HepG2 (cell line): ENCODE results near the gene DNAJC2. TPM values are rescaled to one million over a fixed set of nuclear protein-coding genes. Genes with fewer than 3 reads are reported as not detected.
A peak's percentile ranks its signal among the peaks of the same experiment; 100 is the strongest.

Experiments used
- CHCHD3 ChIP-seq: sonication (generic); formaldehyde crosslinking; IDR thresholded peaks from 2 replicates; pipeline ENCODE4 v1.8.0; 2022; ENCODE audit warnings: mild to moderate bottlenecking, missing genetic modification reagents, moderate library complexity
- DBP ChIP-seq: sonication (generic); formaldehyde crosslinking; IDR thresholded peaks from 2 replicates; pipeline ENCODE4 v1.4.0; 2020; ENCODE audit warnings: missing genetic modification reagents; ENCODE audit errors: not compliant biosample characterization
- FOXJ3 ChIP-seq: sonication (generic); formaldehyde crosslinking; IDR thresholded peaks from 2 replicates; pipeline ENCODE4 v1.4.0; 2020; ENCODE audit warnings: missing genetic modification reagents, mild to moderate bottlenecking, borderline replicate concordance
- GABPA ChIP-seq, 2 experiments: IDR thresholded peaks; 2 replicates each; pipeline ENCODE4 v1.6.1; 2011 to 2016; ENCODE audit warnings: low read depth in 2 of 2, low read length in 1 of 2, missing biosample characterization in 1 of 2, missing genetic modification characterization in 1 of 2
- ISX ChIP-seq: sonication (generic); formaldehyde crosslinking; conservative IDR thresholded peaks from 2 replicates; pipeline ENCODE4 v1.5.0; 2020; ENCODE audit warnings: missing genetic modification reagents
- KAT8 ChIP-seq: IDR thresholded peaks from 2 replicates; pipeline ENCODE4 v1.6.1; 2016; ENCODE audit warnings: missing genetic modification reagents, missing compliant biosample characterization
- NFYC ChIP-seq: IDR thresholded peaks from 2 replicates; pipeline ENCODE4 v1.6.1; 2016; ENCODE audit warnings: missing genetic modification reagents, missing compliant biosample characterization
- SMC3 ChIP-seq: IDR thresholded peaks from 2 replicates; pipeline ENCODE4 v1.6.1; 2011; ENCODE audit warnings: low read length, improper control_type of control experiment
- ZNF101 ChIP-seq: sonication (generic); formaldehyde crosslinking; IDR thresholded peaks from 2 replicates; pipeline ENCODE4 v1.4.0; 2020; ENCODE audit warnings: mild to moderate bottlenecking, low read depth, missing genetic modification reagents, borderline replicate concordance
- ZNF124 ChIP-seq: sonication (generic); formaldehyde crosslinking; IDR thresholded peaks from 2 replicates; pipeline ENCODE4 v1.4.0; 2020; ENCODE audit warnings: missing genetic modification reagents
- ZNF225 ChIP-seq: sonication (generic); formaldehyde crosslinking; IDR thresholded peaks from 2 replicates; pipeline ENCODE4 v1.4.0; 2020; ENCODE audit warnings: mild to moderate bottlenecking, missing genetic modification reagents
- ZNF280B ChIP-seq: sonication (generic); formaldehyde crosslinking; IDR thresholded peaks from 2 replicates; pipeline ENCODE4 v1.5.0; 2020; ENCODE audit warnings: missing genetic modification reagents, mild to moderate bottlenecking, borderline replicate concordance
- ZNF329 ChIP-seq: sonication (generic); formaldehyde crosslinking; IDR thresholded peaks from 2 replicates; pipeline ENCODE4 v1.9.0; 2021; ENCODE audit warnings: low read depth, mild to moderate bottlenecking, missing genetic modification reagents
- ZNF337 ChIP-seq: sonication (generic); formaldehyde crosslinking; IDR thresholded peaks from 2 replicates; pipeline ENCODE4 v1.5.1; 2020; ENCODE audit warnings: missing genetic modification reagents, low read depth, mild to moderate bottlenecking, borderline replicate concordance
- ZNF496 ChIP-seq: sonication (generic); formaldehyde crosslinking; IDR thresholded peaks from 2 replicates; pipeline ENCODE4 v1.8.1; 2023; ENCODE audit warnings: mild to moderate bottlenecking, moderate library complexity, missing genetic modification reagents; ENCODE audit not compliant: insufficient replicate concordance
- ZNF547 ChIP-seq: sonication (generic); formaldehyde crosslinking; IDR thresholded peaks from 2 replicates; pipeline ENCODE4 v1.5.1; 2020; ENCODE audit warnings: mild to moderate bottlenecking, missing genetic modification reagents
- ZNF567 ChIP-seq: sonication (generic); formaldehyde crosslinking; IDR thresholded peaks from 2 replicates; pipeline ENCODE4 v1.8.1; 2023; ENCODE audit warnings: mild to moderate bottlenecking, missing genetic modification reagents, borderline replicate concordance
- ZNF570 ChIP-seq: sonication (generic); formaldehyde crosslinking; IDR thresholded peaks from 2 replicates; pipeline ENCODE4 v1.4.0; 2020; ENCODE audit warnings: mild to moderate bottlenecking, missing genetic modification reagents, borderline replicate concordance
- ZNF607 ChIP-seq: sonication (generic); formaldehyde crosslinking; IDR thresholded peaks from 2 replicates; pipeline ENCODE4 v1.5.1; 2020; ENCODE audit warnings: missing genetic modification reagents, mild to moderate bottlenecking, borderline replicate concordance
- ZNF609 ChIP-seq: sonication (generic); formaldehyde crosslinking; IDR thresholded peaks from 2 replicates; pipeline ENCODE4 v1.4.0; 2020; ENCODE audit warnings: mild to moderate bottlenecking, missing genetic modification reagents, borderline replicate concordance
- ZNF709 ChIP-seq: sonication (generic); formaldehyde crosslinking; IDR thresholded peaks from 2 replicates; pipeline ENCODE4 v1.5.0; 2020; ENCODE audit warnings: mild to moderate bottlenecking, missing genetic modification reagents
- ZNF724P ChIP-seq: sonication (generic); formaldehyde crosslinking; IDR thresholded peaks from 2 replicates; pipeline ENCODE4 v1.8.0; 2022; ENCODE audit warnings: missing genetic modification reagents, borderline replicate concordance
- polyA plus RNA-seq, 8 experiments: library from polyadenylated mRNA; depleted of rRNA in 3 of 8; stranded (reverse) in 7 of 8; unstranded in 1 of 8; fragments of >200 nt; fragmentation: Illumina TruSeq in 4 of 8; extraction: Trizol in 4 of 8; gene quantifications; 2 replicates each; pipeline versions ENCODE4 v1.2.1 to v1.2.3, GENCODE V29; 2011 to 2016; ENCODE audit warnings: low read depth in 4 of 8, missing spikeins in 1 of 8, mixed read lengths in 1 of 8; ENCODE audit not compliant: insufficient read depth in 1 of 8
- total RNA-seq, 5 experiments: library from RNA; depleted of rRNA; stranded (reverse); fragments of >200 nt; fragmentation: Illumina TruSeq; extraction: Trizol; gene quantifications; 2 replicates each; pipeline ENCODE4 v1.2.3, GENCODE V29; 2016; ENCODE audit warnings: low read depth in 1 of 5

DNAJC2 gene
- total and polyA plus RNA-seq, 2 of the 13 experiments (the other 11 are each of a cell fraction or from before 2014, with no cell fraction given) = 19.6 to 42.0 TPM

- TF ChIP-seq ZNF570 (no peak), ISX (CRISPR knock-in tag) (no peak), ZNF337 (CRISPR knock-in tag) (peak; percentile 53; the same call in 1 of the 2 replicates), ZNF607 (peak; percentile 67; the same call in 1 of the 2 replicates), ZNF547 (no peak), ZNF496 (CRISPR knock-in tag) (no peak), ZNF329 (0 out of 2 replicates have a peak, but pooled peaks have one; percentile 24), SMC3 (no peak; the same call in 1 of the 2 replicates), ZNF101 (CRISPR knock-in tag) (0 out of 2 replicates have a peak, but pooled peaks have one; percentile 49), ZNF225 (CRISPR knock-in tag) (no peak), FOXJ3 (CRISPR knock-in tag) (no peak), ZNF609 (0 out of 2 replicates have a peak, but pooled peaks have one; percentile 47), GABPA (IDR thresholded peaks at IDR 0.05; ENCODE audit: low read depth, low read length) (peak; percentile 91), GABPA (CRISPR knock-in tag; IDR thresholded peaks at IDR 0.05; ENCODE audit: low read depth) (peak; percentile 99), KAT8 (CRISPR knock-in tag) (peak; percentile 99), DBP (CRISPR knock-in tag) (no peak), ZNF280B (CRISPR knock-in tag) (peak; percentile 67; the same call in 1 of the 2 replicates), ZNF709 (CRISPR knock-in tag) (no peak), NFYC (CRISPR knock-in tag) (0 out of 2 replicates have a peak, but pooled peaks have one; percentile 11), CHCHD3 (CRISPR knock-in tag) (no peak), ZNF124 (CRISPR knock-in tag) (peak; percentile 62; the same call in 1 of the 2 replicates), ZNF567 (CRISPR knock-in tag) (no peak), ZNF724P (CRISPR knock-in tag) (no peak)
Observed at GRCh38 chr7:103347507-103348267, 3.1 kb upstream of the DNAJC2 start, which contains the start of gene PSMC2 (continued).
